Endothelial cell of umbilical vein (primary cell): Measurements from ENCODE around the gene FAM200C. TPM values are rescaled to one million over a fixed set of nuclear protein-coding genes. Genes with fewer than 3 reads are reported as not detected.
A peak's percentile ranks its signal among the peaks of the same experiment; 100 is the strongest.

Experiments
- BruUV-seq: library from RNA; stranded (reverse); fragments of 400-500 nt; replicated peaks from 2 replicates; lab custom pipeline; 2021; lab: Mats Ljungman, UMichigan
- CTCF ChIA-PET: fragments of 300-600, 350-600 bp; sonication (Branson Sonifier 250); formaldehyde crosslinking; loops from one replicate; lab custom pipeline; 2021; ENCODE audit warnings: antibody characterized with exemption, inconsistent platforms; lab: Charles Lee
- POLR2A ChIA-PET: fragments of 300-600, 350-600 bp; sonication (Branson Sonifier 250); formaldehyde crosslinking; loops from one replicate; lab custom pipeline; 2021; ENCODE audit warnings: antibody characterized with exemption, inconsistent platforms; lab: Charles Lee
- DNase-seq: peaks from one replicate; pipeline ENCODE4 v3.0.0-alpha.2; 2011; ENCODE audit warnings: low read depth, low spot score
- FAIRE-seq: peaks from 2 replicates; lab custom pipeline; 2011; peaks lifted over from hg19 to GRCh38; lab: Jason Lieb, UNC
- H2AFZ ChIP-seq: 2 replicates; pipeline ENCODE4 v1.6.0; 2012; ENCODE audit warnings: low read depth, low read length, control low read depth, inconsistent platforms
- H3K27ac ChIP-seq: 2 replicates; pipeline ENCODE4 v1.5.1; 2011; ENCODE audit warnings: low read depth, mild to moderate bottlenecking, control low read depth, low read length, moderate library complexity; ENCODE audit not compliant: insufficient read depth
- H3K27me3 ChIP-seq, 2 experiments: 2 replicates each; pipeline versions ENCODE4 v1.6.0 to v1.6.1; 2011; ENCODE audit warnings: low read length in 2 of 2, mixed read lengths in 1 of 2; ENCODE audit not compliant: control insufficient read depth in 2 of 2, insufficient read depth in 2 of 2
- H3K36me3 ChIP-seq, 2 experiments: 2 replicates in 1 of 2; 3 replicates in 1 of 2; pipeline ENCODE4 v1.5.1; 2011; ENCODE audit warnings: low read length in 2 of 2, mild to moderate bottlenecking in 1 of 2, moderate library complexity in 1 of 2; ENCODE audit not compliant: control insufficient read depth in 2 of 2, insufficient read depth in 2 of 2; ENCODE audit errors: extremely low read depth in 1 of 2
- H3K4me1 ChIP-seq: 3 replicates; pipeline ENCODE4 v1.5.1; 2011; ENCODE audit warnings: mild to moderate bottlenecking, low read length; ENCODE audit not compliant: control insufficient read depth, insufficient read depth; ENCODE audit errors: extremely low read depth
- H3K4me2 ChIP-seq: 2 replicates; pipeline ENCODE4 v1.6.1; 2011; ENCODE audit warnings: low read length, control low read depth, mixed read lengths; ENCODE audit not compliant: insufficient read depth
- H3K4me3 ChIP-seq, 3 experiments: fragments of 200-600 bp in 1 of 3; sonication (generic), shearing (Covaris generic) in 1 of 3; replicated peaks in 1 of 3; 2 replicates each; pipeline ENCODE4 v1.5.1; 2011 to 2016; ENCODE audit warnings: control low read depth in 3 of 3, low read length in 3 of 3, mild to moderate bottlenecking in 2 of 3, inconsistent platforms in 1 of 3, low read depth in 1 of 3, moderate library complexity in 1 of 3; ENCODE audit not compliant: insufficient read depth in 1 of 3
- H3K79me2 ChIP-seq: 2 replicates; pipeline ENCODE4 v1.6.0; 2012; ENCODE audit warnings: low read length, inconsistent platforms; ENCODE audit not compliant: control insufficient read depth, insufficient read depth
- H3K9ac ChIP-seq: replicated peaks from 2 replicates; pipeline ENCODE3; 2011; ENCODE audit warnings: low read length, control low read depth; ENCODE audit not compliant: insufficient read depth; ENCODE audit errors: extremely low read depth
- H3K9me1 ChIP-seq: replicated peaks from 3 replicates; pipeline ENCODE4 v1.6.0; 2011; ENCODE audit warnings: mild to moderate bottlenecking, low read length; ENCODE audit not compliant: control insufficient read depth, insufficient read depth; ENCODE audit errors: extremely low read depth
- H3K9me3 ChIP-seq: replicated peaks from 2 replicates; pipeline ENCODE4 v1.5.1; 2012; ENCODE audit warnings: low read length, inconsistent platforms; ENCODE audit not compliant: control insufficient read depth, insufficient read depth
- H4K20me1 ChIP-seq: replicated peaks from 2 replicates; pipeline ENCODE3; 2011; ENCODE audit warnings: mild to moderate bottlenecking, low read length; ENCODE audit not compliant: control insufficient read depth, insufficient read depth; ENCODE audit errors: extremely low read depth
- FOS ChIP-seq: IDR thresholded peaks from 2 replicates; pipeline ENCODE4 v1.6.1; 2011; ENCODE audit warnings: mild to moderate bottlenecking, low read length, moderate library complexity, borderline replicate concordance; ENCODE audit not compliant: insufficient read depth
- dilution Hi-C: fragments of 300-500 bp; cut with MboI; formaldehyde crosslinking; loops from one replicate; pipeline ENCODE4 v1.15.0; 2019; ENCODE audit warnings: low sequenced_read_pairs; ENCODE audit not compliant: extremely low pct_ligation_motif_present
- intact Hi-C: fragments of 100-400 bp; cut with micrococcal nuclease; formaldehyde crosslinking; loops from one replicate; pipeline ENCODE4 v1.10.0; 2022
- polyA plus RNA-seq, 4 experiments: library from polyadenylated mRNA; depleted of rRNA in 3 of 4; stranded (reverse) in 3 of 4; unstranded in 1 of 4; fragments of >200 nt; gene quantifications; 2 replicates each; pipeline versions ENCODE4 v1.2.1 to v1.2.3, GENCODE V29; 2011 to 2012; ENCODE audit warnings: missing spikeins in 1 of 4
- total RNA-seq: library from RNA; stranded (reverse); gene quantifications from 2 replicates; pipeline ENCODE4 v1.2.3, GENCODE V29; 2021
- TF ChIP-seq, protein P1 (sequence below), 2 donors: IDR thresholded peaks; 1 replicate in 1 of 2; 2 replicates in 1 of 2; pipeline ENCODE4 v1.5.1; 2011; ENCODE audit warnings: low read length in 2 of 2, mild to moderate bottlenecking in 2 of 2, moderate library complexity in 2 of 2, control low read depth in 1 of 2, inconsistent platforms in 1 of 2, low read depth in 1 of 2; ENCODE audit not compliant: insufficient read depth in 1 of 2; ENCODE audit errors: extremely low read depth in 1 of 2

Gene FAM200C
- total and polyA plus RNA-seq, 2 donors (not counting 3 experiments of a cell fraction or from before 2014, with no cell fraction given): 0.76 to 2.7 TPM

DNA sequence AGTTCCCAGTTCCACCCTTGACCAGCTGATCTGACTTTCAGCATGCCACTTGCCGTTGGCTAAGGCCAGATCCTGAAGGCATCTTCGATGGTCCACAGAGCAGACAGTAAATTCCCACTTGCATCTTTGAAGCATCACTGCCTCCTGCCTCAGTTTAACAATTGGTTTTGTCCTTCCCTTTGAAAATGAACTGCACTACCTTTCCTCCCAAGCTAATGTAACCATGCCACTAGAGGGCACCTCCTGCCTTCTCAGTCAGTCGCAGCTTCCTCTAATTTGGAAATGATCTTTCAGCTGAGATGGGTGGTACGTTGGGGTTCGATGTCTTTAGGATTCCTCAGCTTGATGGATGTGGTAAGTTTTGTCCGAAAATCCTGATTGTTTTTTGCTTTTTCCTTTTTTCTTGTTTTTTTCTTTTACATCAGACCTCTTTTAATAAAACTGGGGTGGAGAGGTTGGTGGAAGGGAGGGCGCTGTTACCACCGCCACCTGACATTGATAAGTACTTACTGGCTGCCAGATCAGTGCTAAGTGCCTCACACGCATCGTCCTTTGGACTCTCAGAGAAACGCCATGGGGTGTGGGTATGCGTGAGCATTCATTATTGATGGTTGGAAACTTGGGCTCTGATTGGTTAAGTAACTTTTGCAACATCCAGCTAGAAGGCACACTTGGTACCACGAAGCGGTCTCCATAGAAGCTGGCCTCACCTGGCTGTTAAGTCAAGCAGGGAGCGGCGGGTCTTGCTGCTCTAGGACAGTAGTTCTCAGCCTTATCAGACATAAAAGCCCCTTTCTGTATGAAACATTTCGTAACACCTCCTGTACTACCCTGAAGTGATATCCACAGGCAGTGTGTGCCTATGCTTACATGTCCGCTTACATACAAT is 38.7 kb upstream of the FAM200C start:
- CTCF ChIA-PET: interaction anchor here (0.6 to 4.0 kb wide), 29 partner anchors 9 to 1403 kb away, joined by 3 to 117 read pairs (median 8); partner anchors contain the start of genes PTTG1 and SLU7
- no peak overlapping the region for H3K27ac ChIP-seq
- FAIRE-seq: peak; percentile 94

More for the DNA sequence above, 38.7 kb upstream of the FAM200C start:
- Histone ChIP-seq H3K4me1 (peaks cover 10% of the 10 kb centered on the region), H3K36me3 (no peaks in the 10 kb centered on the region), H3K9me1 (no peaks in the 10 kb centered on the region), H2AFZ (peak overlapping the region; percentile 69), H3K4me2 (peak overlapping the region; percentile 83), H3K9ac (peak overlapping the region; percentile 11), H3K79me2 (no peaks in the 10 kb centered on the region), H3K27me3 (peaks cover 0 to 6% of the 10 kb centered on the region in 2 experiments), H4K20me1 (no peaks in the 10 kb centered on the region), H3K9me3 (no peaks in the 10 kb centered on the region), H3K4me3 (peak overlapping the region in 2 of 3 experiments; percentile 8 to 34)
- POLR2A ChIA-PET: no interaction called here
- TF ChIP-seq, protein P1, sequence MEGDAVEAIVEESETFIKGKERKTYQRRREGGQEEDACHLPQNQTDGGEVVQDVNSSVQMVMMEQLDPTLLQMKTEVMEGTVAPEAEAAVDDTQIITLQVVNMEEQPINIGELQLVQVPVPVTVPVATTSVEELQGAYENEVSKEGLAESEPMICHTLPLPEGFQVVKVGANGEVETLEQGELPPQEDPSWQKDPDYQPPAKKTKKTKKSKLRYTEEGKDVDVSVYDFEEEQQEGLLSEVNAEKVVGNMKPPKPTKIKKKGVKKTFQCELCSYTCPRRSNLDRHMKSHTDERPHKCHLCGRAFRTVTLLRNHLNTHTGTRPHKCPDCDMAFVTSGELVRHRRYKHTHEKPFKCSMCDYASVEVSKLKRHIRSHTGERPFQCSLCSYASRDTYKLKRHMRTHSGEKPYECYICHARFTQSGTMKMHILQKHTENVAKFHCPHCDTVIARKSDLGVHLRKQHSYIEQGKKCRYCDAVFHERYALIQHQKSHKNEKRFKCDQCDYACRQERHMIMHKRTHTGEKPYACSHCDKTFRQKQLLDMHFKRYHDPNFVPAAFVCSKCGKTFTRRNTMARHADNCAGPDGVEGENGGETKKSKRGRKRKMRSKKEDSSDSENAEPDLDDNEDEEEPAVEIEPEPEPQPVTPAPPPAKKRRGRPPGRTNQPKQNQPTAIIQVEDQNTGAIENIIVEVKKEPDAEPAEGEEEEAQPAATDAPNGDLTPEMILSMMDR (IDR thresholded peaks at IDR 0.05; ENCODE audit: extremely low read depth in 1 of 2, insufficient read depth in 1 of 2, low read depth in 1 of 2, low read length in 2 of 2): peak; percentile 73 to 78
- no peak for TF ChIP-seq FOS
- intact Hi-C loops: loop anchor here (1.0 to 5.0 kb wide), 5 partner anchors 12 to 1108 kb away; partner anchors contain the start of gene GABRB2
- no TSS peak for BruUV-seq
- dilution Hi-C loops: no loop called here
- peak; percentile 79 for DNase-seq
